Fibroblast of pulmonary artery (primary cell): ENCODE results near the gene ZNF358.

Experiments
- DNase-seq: peaks from one replicate; pipeline ENCODE4 v3.0.0-alpha.2; 2010; ENCODE audit warnings: low read depth
- H3K4me3 ChIP-seq: replicated peaks from 2 replicates; pipeline ENCODE4 v1.5.1; 2011; ENCODE audit warnings: low read depth, mild to moderate bottlenecking, control low read depth, low read length, moderate library complexity
- CTCF ChIP-seq: IDR thresholded peaks from 2 replicates; pipeline ENCODE4 v1.5.1; 2011; ENCODE audit warnings: mild to moderate bottlenecking, control low read depth, low read length, inconsistent platforms; ENCODE audit errors: missing control alignments

The ZNF358 gene

GRCh38 chr19:7500811-7501450 is 15.0 kb upstream of the ZNF358 start:
- no peak for TF ChIP-seq CTCF
- no peak overlapping the region for H3K4me3 ChIP-seq
- no peak for DNase-seq

- no peak for TF ChIP-seq CTCF
- H3K4me3 ChIP-seq: no peak overlapping the region
- no peak for DNase-seq
These were observed 13.4 kb upstream of the ZNF358 start for GRCh38 chr19:7502552-7502951.

GRCh38 chr19:7504684-7505083 is 11.2 kb upstream of the ZNF358 start:
- no peak for TF ChIP-seq CTCF
- no peak for DNase-seq
- H3K4me3 ChIP-seq: no peak overlapping the region

- TF ChIP-seq CTCF: no peak
- DNase-seq: no peak
- H3K4me3 ChIP-seq: no peak overlapping the region
These were observed 10.6 kb upstream of the ZNF358 start for GRCh38 chr19:7505288-7505681.

- DNase-seq: no peak
- H3K4me3 ChIP-seq: no peak overlapping the region
These were observed 10.1 kb upstream of the ZNF358 start for GRCh38 chr19:7505682-7506384.

GRCh38 chr19:7506385-7507328 is 9.2 kb upstream of the ZNF358 start:
- no peak overlapping the region for H3K4me3 ChIP-seq
- DNase-seq: peak; percentile 89

More at GRCh38 chr19:7505682-7506384, 10.1 kb upstream of the ZNF358 start:
- TF ChIP-seq CTCF: no peak

More at GRCh38 chr19:7506385-7507328, 9.2 kb upstream of the ZNF358 start:
- TF ChIP-seq CTCF: no peak
